HEK293 (cell line): ENCODE measurements around the gene FOXJ2.

Source experiments
- CTCF ChIA-PET: fragments of 350-600 bp; formaldehyde crosslinking; extraction: SDS; loops from one replicate; lab custom pipeline; 2021; ENCODE audit warnings: antibody characterized with exemption; lab: Yijun Ruan, JAX
- POLR2A ChIA-PET: fragments of 300-600 bp; formaldehyde crosslinking; extraction: SDS; loops from one replicate; lab custom pipeline; 2020; ENCODE audit warnings: antibody characterized with exemption, inconsistent platforms; lab: Yijun Ruan, JAX
- H3K27ac ChIP-seq: fragments of 200-500 bp; sonication (Bioruptor generic); 2 replicates; pipeline ENCODE4 v1.5.1; 2014; ENCODE audit warnings: low read depth, low read length, control low read depth, inconsistent platforms; ENCODE audit errors: extremely low read depth
- H3K36me3 ChIP-seq, 2 experiments: fragments of 200-500 bp in 1 of 2; sonication (Bioruptor generic) in 1 of 2; 1 replicate in 1 of 2; 2 replicates in 1 of 2; pipeline ENCODE4 v1.5.1; 2014 to 2017; ENCODE audit warnings: inconsistent platforms in 2 of 2, low read length in 2 of 2; ENCODE audit not compliant: control insufficient read depth in 2 of 2, insufficient read depth in 1 of 2
- H3K4me1 ChIP-seq: fragments of 200-500 bp; sonication (Bioruptor generic); 2 replicates; pipeline ENCODE4 v1.5.1; 2014; ENCODE audit warnings: mild to moderate bottlenecking, low read length, inconsistent platforms; ENCODE audit not compliant: control insufficient read depth, insufficient read depth
- H3K4me3 ChIP-seq: 2 replicates; pipeline ENCODE4 v1.5.1; 2011; ENCODE audit warnings: low read depth, mild to moderate bottlenecking, control low read depth, low read length, moderate library complexity
- H3K9me3 ChIP-seq: fragments of 200-500 bp; sonication (Bioruptor generic); 2 replicates; pipeline ENCODE4 v1.5.1; 2014; ENCODE audit warnings: low read depth, low read length, inconsistent platforms; ENCODE audit not compliant: control insufficient read depth, insufficient read depth
- EGR2 ChIP-seq: fragments of 450-650 bp; formaldehyde crosslinking; IDR thresholded peaks from 2 replicates; pipeline ENCODE4 v1.5.1; 2016; ENCODE audit warnings: low read depth, missing biosample characterization, missing genetic modification characterization
- GLIS1 ChIP-seq: fragments of 450-650 bp; formaldehyde crosslinking; IDR thresholded peaks from 2 replicates; pipeline ENCODE4 v1.5.1; 2016; ENCODE audit warnings: missing biosample characterization, missing genetic modification characterization
- GLIS2 ChIP-seq: fragments of 450-650 bp; formaldehyde crosslinking; IDR thresholded peaks from 2 replicates; pipeline ENCODE4 v1.5.1; 2016; ENCODE audit warnings: missing biosample characterization, missing genetic modification characterization
- HIC1 ChIP-seq: fragments of 450-650 bp; formaldehyde crosslinking; IDR thresholded peaks from 2 replicates; pipeline ENCODE4 v1.5.1; 2016; ENCODE audit warnings: missing biosample characterization, missing genetic modification characterization
- KLF1 ChIP-seq: fragments of 450-650 bp; formaldehyde crosslinking; IDR thresholded peaks from 2 replicates; pipeline ENCODE4 v1.5.1; 2016; ENCODE audit warnings: missing biosample characterization, missing genetic modification characterization
- KLF17 ChIP-seq: fragments of 450-650 bp; formaldehyde crosslinking; IDR thresholded peaks from 2 replicates; pipeline ENCODE4 v1.5.1; 2016; ENCODE audit warnings: missing biosample characterization, missing genetic modification characterization
- KLF8 ChIP-seq: fragments of 450-650 bp; formaldehyde crosslinking; IDR thresholded peaks from 2 replicates; pipeline ENCODE4 v1.5.1; 2016; ENCODE audit warnings: missing biosample characterization, missing genetic modification characterization
- KLF9 ChIP-seq: fragments of 450-650 bp; formaldehyde crosslinking; IDR thresholded peaks from 2 replicates; pipeline ENCODE4 v1.5.1; 2016; ENCODE audit warnings: missing biosample characterization, missing genetic modification characterization, low read depth
- PRDM2 ChIP-seq: fragments of 450-650 bp; formaldehyde crosslinking; IDR thresholded peaks from 2 replicates; pipeline ENCODE4 v1.5.1; 2016; ENCODE audit warnings: missing biosample characterization, missing genetic modification characterization, borderline replicate concordance
- ZBTB48 ChIP-seq: fragments of 450-650 bp; formaldehyde crosslinking; IDR thresholded peaks from 2 replicates; pipeline ENCODE4 v1.5.1; 2016; ENCODE audit warnings: missing biosample characterization, missing genetic modification characterization
- ZFP37 ChIP-seq: fragments of 450-650 bp; formaldehyde crosslinking; IDR thresholded peaks from 2 replicates; pipeline ENCODE4 v1.5.1; 2016; ENCODE audit warnings: missing biosample characterization, missing genetic modification characterization
- ZNF10 ChIP-seq: fragments of 450-650 bp; formaldehyde crosslinking; IDR thresholded peaks from 2 replicates; pipeline ENCODE4 v1.5.1; 2017; ENCODE audit warnings: missing biosample characterization, missing genetic modification characterization
- ZNF184 ChIP-seq: fragments of 450-650 bp; IDR thresholded peaks from 2 replicates; pipeline ENCODE4 v1.5.1; 2018; ENCODE audit warnings: missing biosample characterization, mild to moderate bottlenecking, missing genetic modification characterization
- ZNF280C ChIP-seq: fragments of 450-650 bp; formaldehyde crosslinking; IDR thresholded peaks from 2 replicates; pipeline ENCODE4 v1.5.1; 2016; ENCODE audit warnings: missing biosample characterization, missing genetic modification characterization
- ZNF324 ChIP-seq: fragments of 450-650 bp; formaldehyde crosslinking; IDR thresholded peaks from 2 replicates; pipeline ENCODE4 v1.5.1; 2016; ENCODE audit warnings: missing biosample characterization, missing genetic modification characterization
- ZNF394 ChIP-seq: fragments of 450-650 bp; formaldehyde crosslinking; IDR thresholded peaks from 2 replicates; pipeline ENCODE4 v1.5.1; 2016; ENCODE audit warnings: missing biosample characterization, missing genetic modification characterization, mild to moderate bottlenecking, moderate library complexity, borderline replicate concordance
- ZNF398 ChIP-seq: fragments of 450-650 bp; formaldehyde crosslinking; IDR thresholded peaks from 2 replicates; pipeline ENCODE4 v1.5.1; 2017; ENCODE audit warnings: missing biosample characterization, missing genetic modification characterization
- ZNF501 ChIP-seq: fragments of 450-650 bp; formaldehyde crosslinking; IDR thresholded peaks from 2 replicates; pipeline ENCODE4 v1.5.1; 2016; ENCODE audit warnings: missing biosample characterization, missing genetic modification characterization
- ZNF513 ChIP-seq: fragments of 450-650 bp; IDR thresholded peaks from 2 replicates; pipeline ENCODE4 v1.5.1; 2018; ENCODE audit warnings: missing biosample characterization, missing genetic modification characterization

FOXJ2 gene

GRCh38 chr12:8033153-8034044 is 883 bp downstream of the FOXJ2 start:
- Histone ChIP-seq H3K9me3 (no peaks in the 10 kb centered on the region), H3K4me1 (peaks cover 9% of the 10 kb centered on the region), H3K36me3 (no peaks in the 10 kb centered on the region; a peak in 1 of 3 replicates), H3K4me3 (peak overlapping the region; percentile 95), H3K27ac (peak overlapping the region; percentile 82)
- CTCF ChIA-PET = interaction anchor here (0.5 to 3.7 kb wide), 6 partner anchors 12 to 110 kb away, joined by 3 to 29 read pairs (median 4); no protein-coding TSS in a partner anchor
- POLR2A ChIA-PET = interaction anchor here (0.6 kb wide), 1 partner anchor 148 kb away, joined by 10 read pairs; no protein-coding TSS in a partner anchor
- TF ChIP-seq ZNF10 (peak; percentile 80; the same call in 1 of the 2 replicates), ZNF324 (tag by site-specific recombination) (no peak), KLF9 (peak; percentile 80), ZFP37 (peak; percentile 28; the same call in 1 of the 2 replicates), ZNF184 (tag by site-specific recombination) (no peak), KLF17 (tag by site-specific recombination) (peak; percentile 17; the same call in 1 of the 2 replicates), HIC1 (tag by site-specific recombination) (peak; percentile 81), GLIS2 (tag by site-specific recombination) (peak; percentile 78), ZNF398 (tag by site-specific recombination) (peak; percentile 94), ZNF513 (tag by site-specific recombination) (peak; percentile 43; the same call in 1 of the 2 replicates), ZNF501 (tag by site-specific recombination) (no peak), ZNF280C (no peak), ZBTB48 (tag by site-specific recombination) (peak; percentile 27; the same call in 1 of the 2 replicates), KLF8 (tag by site-specific recombination) (no peak; the same call in 1 of the 2 replicates), EGR2 (tag by site-specific recombination) (peak; percentile 73), PRDM2 (0 out of 2 replicates have a peak, but pooled peaks have one; percentile 14), KLF1 (tag by site-specific recombination) (peak; percentile 80), ZNF394 (peak; percentile 10; the same call in 1 of the 2 replicates), GLIS1 (tag by site-specific recombination) (peak; percentile 73)
